DOHH2 (cell line): ENCODE results near the gene PLXND1.
A peak's percentile ranks its signal among the peaks of the same experiment; 100 is the strongest.

Experiments
- H3F3A ChIP-seq: fragments of 200-600 bp; sonication (generic), shearing (Covaris generic); 2 replicates; pipeline ENCODE4 v1.6.0; 2016; ENCODE audit warnings: antibody characterized with exemption, mild to moderate bottlenecking; ENCODE audit not compliant: control insufficient read depth, insufficient read depth
- H3K27ac ChIP-seq: fragments of 200-600 bp; sonication (generic); 2 replicates; pipeline ENCODE4 v1.5.1; 2014; ENCODE audit warnings: low read depth, mild to moderate bottlenecking, low read length, moderate library complexity
- H3K27me3 ChIP-seq: fragments of 200-600 bp; sonication (generic); 2 replicates; pipeline ENCODE4 v1.6.1; 2014; ENCODE audit warnings: mild to moderate bottlenecking, low read length, mixed read lengths; ENCODE audit not compliant: control insufficient read depth
- H3K36me3 ChIP-seq: fragments of 200-600 bp; sonication (generic); 2 replicates; pipeline ENCODE4 v1.6.1; 2014; ENCODE audit warnings: mild to moderate bottlenecking, low read length, moderate library complexity, mixed read lengths; ENCODE audit not compliant: control insufficient read depth
- H3K4me1 ChIP-seq: fragments of 200-600 bp; sonication (generic); 2 replicates; pipeline ENCODE4 v1.6.1; 2014; ENCODE audit warnings: mild to moderate bottlenecking, low read length, mixed read lengths; ENCODE audit not compliant: control insufficient read depth
- H3K4me2 ChIP-seq: fragments of 200-600 bp; sonication (generic); 2 replicates; pipeline ENCODE4 v1.6.0; 2014; ENCODE audit warnings: mild to moderate bottlenecking, low read length, moderate library complexity
- H3K4me3 ChIP-seq: fragments of 200-600 bp; sonication (generic); 2 replicates; pipeline ENCODE4 v1.5.1; 2014; ENCODE audit warnings: mild to moderate bottlenecking, low read length, mixed read lengths
- H3K79me2 ChIP-seq: fragments of 200-600 bp; sonication (generic); 2 replicates; pipeline ENCODE4 v1.6.1; 2014; ENCODE audit warnings: mild to moderate bottlenecking, low read length, mixed read lengths; ENCODE audit not compliant: control insufficient read depth
- H3K9me2 ChIP-seq: fragments of 200-600 bp; sonication (generic); replicated peaks from 2 replicates; pipeline ENCODE4 v1.6.1; 2014; ENCODE audit warnings: mild to moderate bottlenecking, low read length, mixed read lengths; ENCODE audit not compliant: control insufficient read depth
- H3K9me3 ChIP-seq: fragments of 200-600 bp; sonication (generic); 2 replicates; pipeline ENCODE4 v1.6.1; 2014; ENCODE audit warnings: antibody characterized with exemption, low read length, mixed read lengths; ENCODE audit not compliant: control insufficient read depth, insufficient read depth
- H4K20me1 ChIP-seq: fragments of 200-600 bp; sonication (generic); 2 replicates; pipeline ENCODE4 v1.6.0; 2014; ENCODE audit warnings: low read depth, mild to moderate bottlenecking, antibody characterized with exemption, low read length, moderate library complexity; ENCODE audit not compliant: control insufficient read depth, insufficient read depth
- CTCF ChIP-seq: fragments of 200-600 bp; sonication (generic); IDR thresholded peaks from one replicate; pipeline ENCODE4 v1.5.1; 2014; ENCODE audit warnings: antibody characterized with exemption, mild to moderate bottlenecking, low read depth, low read length; ENCODE audit not compliant: poor library complexity, severe bottlenecking
- EZH2phosphoT487 ChIP-seq: fragments of 200-600 bp; sonication (generic); IDR thresholded peaks from 2 replicates; pipeline ENCODE4 v1.6.1; 2017; ENCODE audit warnings: borderline replicate concordance, mild to moderate bottlenecking, antibody characterized with exemption, low read length, moderate library complexity, mixed read lengths

Gene PLXND1

GRCh38 chr3:129620828-129621559, 14.5 kb upstream of the PLXND1 start:
- Histone ChIP-seq H4K20me1 (no peaks in the 10 kb centered on the region), H3K79me2 (no peaks in the 10 kb centered on the region), H3K27ac (no peak overlapping the region), H3F3A (no peaks in the 10 kb centered on the region), H3K27me3 (no peaks in the 10 kb centered on the region), H3K36me3 (no peaks in the 10 kb centered on the region), H3K4me2 (no peak overlapping the region), H3K4me1 (peaks cover 16% of the 10 kb centered on the region), H3K4me3 (no peak overlapping the region), H3K9me2 (no peaks in the 10 kb centered on the region), H3K9me3 (no peaks in the 10 kb centered on the region)
- no peak for TF ChIP-seq CTCF
- TF ChIP-seq EZH2phosphoT487, result no peak

- Histone ChIP-seq H3K9me2 (no peaks in the 10 kb centered on the region), H4K20me1 (no peaks in the 10 kb centered on the region), H3K79me2 (no peaks in the 10 kb centered on the region), H3K4me3 (no peak overlapping the region), H3K4me2 (no peak overlapping the region), H3K9me3 (no peaks in the 10 kb centered on the region), H3K27ac (no peak overlapping the region), H3K27me3 (no peaks in the 10 kb centered on the region), H3F3A (no peaks in the 10 kb centered on the region), H3K4me1 (peaks cover 11% of the 10 kb centered on the region), H3K36me3 (no peaks in the 10 kb centered on the region)
- no peak for TF ChIP-seq CTCF
- TF ChIP-seq EZH2phosphoT487, result no peak
These were observed 13.3 kb upstream of the PLXND1 start for GRCh38 chr3:129619726-129620162.

DNA sequence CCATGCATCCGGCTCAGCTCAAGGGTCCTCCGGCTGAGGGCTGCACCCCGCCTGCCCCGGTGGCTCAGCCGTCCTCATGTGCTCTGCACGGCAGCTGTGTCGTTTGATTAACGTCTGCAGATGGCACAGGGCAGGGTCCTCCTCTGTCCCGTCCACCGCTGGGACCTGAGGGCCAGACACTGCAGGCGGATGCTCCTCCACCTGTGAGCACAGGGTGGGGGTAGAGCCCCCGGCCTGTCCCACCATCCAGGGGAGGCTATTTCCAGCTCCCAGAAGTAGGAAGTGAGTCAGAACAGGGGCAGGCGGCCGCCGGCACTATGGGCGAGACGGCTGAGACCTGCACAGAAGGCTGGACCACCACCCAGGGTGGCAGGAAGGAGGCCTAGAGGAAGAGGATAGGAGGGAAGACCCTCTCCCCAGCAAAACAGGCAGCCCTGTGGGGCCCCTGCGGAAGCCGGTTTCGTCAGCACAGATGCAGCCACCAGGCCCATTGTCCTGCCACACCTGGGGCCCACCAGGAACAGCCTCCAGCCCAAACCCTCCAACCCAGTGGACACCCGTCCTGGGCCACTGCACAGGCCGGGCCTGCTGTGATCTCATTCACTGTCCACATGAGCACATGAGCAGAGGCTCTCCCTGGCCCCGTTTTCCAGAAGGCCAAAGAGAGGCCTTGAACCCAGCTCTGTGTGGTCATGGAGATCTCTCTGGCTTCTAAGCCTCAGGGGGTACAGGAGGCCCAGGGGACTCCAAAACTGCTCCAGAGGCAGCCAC, 12.6 kb upstream of the PLXND1 start:
- H3K4me1 ChIP-seq, result peaks cover 11% of the 10 kb centered on the region

More for the DNA sequence above, 12.6 kb upstream of the PLXND1 start:
- H3F3A ChIP-seq, result no peaks in the 10 kb centered on the region
- no peaks in the 10 kb centered on the region for H3K9me2 ChIP-seq
- no peak for TF ChIP-seq CTCF
- no peak for TF ChIP-seq EZH2phosphoT487
- no peak overlapping the region for H3K27ac ChIP-seq
- no peaks in the 10 kb centered on the region for H3K36me3 ChIP-seq
- H3K4me2 ChIP-seq, result peak overlapping the region; percentile 16
- no peaks in the 10 kb centered on the region for H3K79me2 ChIP-seq
- no peaks in the 10 kb centered on the region for H3K27me3 ChIP-seq
- H3K9me3 ChIP-seq, result no peaks in the 10 kb centered on the region
- H4K20me1 ChIP-seq, result no peaks in the 10 kb centered on the region
- 0 out of 2 replicates have a peak overlapping the region, but pooled peaks have one; percentile 11 for H3K4me3 ChIP-seq
